ENCODE data around the gene INTS13. TPM values are rescaled to one million over a fixed set of nuclear protein-coding genes. Genes with fewer than 3 reads are reported as not detected.

The INTS13 gene
- total RNA-seq, 1 experiment from 2014 or later = 50.5 TPM

DNA sequence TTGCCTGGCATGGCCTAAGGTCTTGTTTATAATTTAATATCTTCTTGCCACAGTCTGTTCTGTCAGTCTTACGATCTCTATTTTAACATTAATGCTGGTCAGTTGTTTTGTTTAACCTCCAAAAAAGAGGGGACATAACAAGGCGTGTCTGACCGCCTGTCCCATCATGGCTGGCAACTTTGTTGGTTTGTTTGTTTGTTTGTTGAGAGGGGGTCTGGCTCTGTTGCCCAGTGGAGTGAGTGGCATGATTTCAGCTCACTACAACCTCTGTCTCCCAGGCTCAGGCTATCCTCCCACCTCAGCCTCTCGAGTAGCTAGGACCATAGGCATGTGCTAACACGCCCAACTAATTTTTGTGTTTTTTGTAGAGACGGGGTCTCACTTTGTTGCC, 68.7 kb downstream of the INTS13 start:
- ATAC-seq = no peak
- no TSS peak for BruUV-seq (replicated peaks)
- Histone ChIP-seq H3K9me2 (ENCODE audit: insufficient read depth) (no peaks in the 10 kb centered on the region), H3K27ac (ENCODE audit: low read depth, low read length) (no peak overlapping the region), H3K9ac (ENCODE audit: low read length) (no peak overlapping the region), H3K36me3 (ENCODE audit: control insufficient read depth in 1 of 2, insufficient read depth in 2 of 2, low read length in 2 of 2) (no peaks in the 10 kb centered on the region), H3K27me3 (ENCODE audit: insufficient read depth, low read length) (no peaks in the 10 kb centered on the region), H2AFZ (ENCODE audit: low read depth, low read length, poor library complexity, severe bottlenecking) (no peak overlapping the region), H4K20me1 (ENCODE audit: insufficient read depth) (no peaks in the 10 kb centered on the region), H3K9me3 (ENCODE audit: control insufficient read depth in 1 of 2, insufficient read depth in 1 of 2, low read depth in 1 of 2, low read length in 2 of 2) (no peaks in the 10 kb centered on the region), H3K79me2 (ENCODE audit: insufficient read depth, low read length) (no peaks in the 10 kb centered on the region), H3K4me1 (ENCODE audit: control insufficient read depth in 1 of 2, insufficient read depth in 2 of 2, low read length in 2 of 2) (peaks cover 17 to 24% of the 10 kb centered on the region in 2 experiments; a peak in 3 of 4 replicates), H3K4me3 (replicated peaks in 1 of 2; ENCODE audit: low read depth in 1 of 2, low read length in 2 of 2) (no peak overlapping the region), H3K4me2 (ENCODE audit: low read length) (no peak overlapping the region)
- intact Hi-C loops (cut with micrococcal nuclease) = no loop called here
- CTCF ChIA-PET = interaction anchor here (2.7 kb wide), 1 partner anchor 16 kb away, joined by 12 read pairs; no protein-coding TSS in a partner anchor
- RAD21 ChIA-PET (ENCODE audit: low non-redundant PET in 1 of 2, low total read pairs in 2 of 2, uncharacterized antibody in 2 of 2, unreplicated experiment in 2 of 2) = no interaction called here
- no peak for DNase-seq (ENCODE audit: low read depth, low spot score)
- POLR2A ChIA-PET = no interaction called here
- TF ChIP-seq CBX3 (IDR thresholded peaks at IDR 0.05; ENCODE audit: low read depth) (no peak), SRF (IDR thresholded peaks at IDR 0.05; ENCODE audit: low read depth) (no peak), SIN3A (IDR thresholded peaks at IDR 0.05; ENCODE audit: low read depth) (no peak), POLR2A (IDR thresholded peaks at IDR 0.05; ENCODE audit: borderline replicate concordance, extremely low read depth, insufficient read depth, insufficient read length) (no peak), ELF1 (IDR thresholded peaks at IDR 0.05; ENCODE audit: borderline replicate concordance, low read depth) (no peak), SP1 (IDR thresholded peaks at IDR 0.05; ENCODE audit: low read depth) (no peak), EGR1 (IDR thresholded peaks at IDR 0.05; ENCODE audit: low read depth) (no peak), ZFX (IDR thresholded peaks at IDR 0.05) (no peak), EZH2phosphoT487 (IDR thresholded peaks at IDR 0.05; ENCODE audit: borderline replicate concordance) (no peak)
- TF ChIP-seq, protein P1, sequence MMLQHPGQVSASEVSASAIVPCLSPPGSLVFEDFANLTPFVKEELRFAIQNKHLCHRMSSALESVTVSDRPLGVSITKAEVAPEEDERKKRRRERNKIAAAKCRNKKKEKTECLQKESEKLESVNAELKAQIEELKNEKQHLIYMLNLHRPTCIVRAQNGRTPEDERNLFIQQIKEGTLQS (IDR thresholded peaks at IDR 0.05) = no peak
- TF ChIP-seq, protein P2, sequence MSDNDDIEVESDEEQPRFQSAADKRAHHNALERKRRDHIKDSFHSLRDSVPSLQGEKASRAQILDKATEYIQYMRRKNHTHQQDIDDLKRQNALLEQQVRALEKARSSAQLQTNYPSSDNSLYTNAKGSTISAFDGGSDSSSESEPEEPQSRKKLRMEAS (IDR thresholded peaks at IDR 0.05) = no peak

GRCh38 chr12:26868447-26869103, 69.2 kb downstream of the INTS13 start:
- intact Hi-C loops (cut with micrococcal nuclease) = no loop called here
- POLR2A ChIA-PET = no interaction called here
- no peaks in the 10 kb centered on the region for H3K36me3 ChIP-seq (ENCODE audit: control insufficient read depth in 1 of 2, insufficient read depth in 2 of 2, low read length in 2 of 2)
- H3K9me3 ChIP-seq (ENCODE audit: control insufficient read depth in 1 of 2, insufficient read depth in 1 of 2, low read depth in 1 of 2, low read length in 2 of 2) = no peaks in the 10 kb centered on the region
- no peak overlapping the region for H3K4me3 ChIP-seq (replicated peaks in 1 of 2; ENCODE audit: low read depth in 1 of 2, low read length in 2 of 2)
- ATAC-seq = no peak
- peaks cover 17 to 24% of the 10 kb centered on the region in 2 experiments; a peak in 3 of 4 replicates for H3K4me1 ChIP-seq (ENCODE audit: control insufficient read depth in 1 of 2, insufficient read depth in 2 of 2, low read length in 2 of 2)
- no peak overlapping the region for H2AFZ ChIP-seq (ENCODE audit: low read depth, low read length, poor library complexity, severe bottlenecking)
- RAD21 ChIA-PET (ENCODE audit: low non-redundant PET in 1 of 2, low total read pairs in 2 of 2, uncharacterized antibody in 2 of 2, unreplicated experiment in 2 of 2) = no interaction called here
- no peak for DNase-seq (ENCODE audit: low read depth, low spot score)
- H3K27ac ChIP-seq (ENCODE audit: low read depth, low read length) = no peak overlapping the region
- H3K79me2 ChIP-seq (ENCODE audit: insufficient read depth, low read length) = no peaks in the 10 kb centered on the region
- no peak overlapping the region for H3K4me2 ChIP-seq (ENCODE audit: low read length)
- no peaks in the 10 kb centered on the region for H3K9me2 ChIP-seq (ENCODE audit: insufficient read depth)
- CTCF ChIA-PET = interaction anchor here (2.7 kb wide), 1 partner anchor 16 kb away, joined by 12 read pairs; no protein-coding TSS in a partner anchor
- no peaks in the 10 kb centered on the region for H3K27me3 ChIP-seq (ENCODE audit: insufficient read depth, low read length)
- H4K20me1 ChIP-seq (ENCODE audit: insufficient read depth) = no peaks in the 10 kb centered on the region
- H3K9ac ChIP-seq (ENCODE audit: low read length) = no peak overlapping the region
- no TSS peak for BruUV-seq (replicated peaks)
- TF ChIP-seq RAD21 (IDR thresholded peaks at IDR 0.05; ENCODE audit: low read depth) = no peak
- TF ChIP-seq, protein P3, sequence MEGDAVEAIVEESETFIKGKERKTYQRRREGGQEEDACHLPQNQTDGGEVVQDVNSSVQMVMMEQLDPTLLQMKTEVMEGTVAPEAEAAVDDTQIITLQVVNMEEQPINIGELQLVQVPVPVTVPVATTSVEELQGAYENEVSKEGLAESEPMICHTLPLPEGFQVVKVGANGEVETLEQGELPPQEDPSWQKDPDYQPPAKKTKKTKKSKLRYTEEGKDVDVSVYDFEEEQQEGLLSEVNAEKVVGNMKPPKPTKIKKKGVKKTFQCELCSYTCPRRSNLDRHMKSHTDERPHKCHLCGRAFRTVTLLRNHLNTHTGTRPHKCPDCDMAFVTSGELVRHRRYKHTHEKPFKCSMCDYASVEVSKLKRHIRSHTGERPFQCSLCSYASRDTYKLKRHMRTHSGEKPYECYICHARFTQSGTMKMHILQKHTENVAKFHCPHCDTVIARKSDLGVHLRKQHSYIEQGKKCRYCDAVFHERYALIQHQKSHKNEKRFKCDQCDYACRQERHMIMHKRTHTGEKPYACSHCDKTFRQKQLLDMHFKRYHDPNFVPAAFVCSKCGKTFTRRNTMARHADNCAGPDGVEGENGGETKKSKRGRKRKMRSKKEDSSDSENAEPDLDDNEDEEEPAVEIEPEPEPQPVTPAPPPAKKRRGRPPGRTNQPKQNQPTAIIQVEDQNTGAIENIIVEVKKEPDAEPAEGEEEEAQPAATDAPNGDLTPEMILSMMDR (IDR thresholded peaks at IDR 0.05 in 2 of 3, conservative IDR thresholded peaks at IDR 0.05 in 1 of 3; ENCODE audit: borderline replicate concordance in 1 of 3, insufficient read depth in 1 of 3, low read depth in 2 of 3, low read length in 2 of 3) = no peak
- TF ChIP-seq CEBPB (IDR thresholded peaks at IDR 0.05; ENCODE audit: low read depth) = no peak
- no peak for TF ChIP-seq FOSL1 (IDR thresholded peaks at IDR 0.05; ENCODE audit: low read depth)
- TF ChIP-seq, protein P1 (IDR thresholded peaks at IDR 0.05) = no peak
- no peak for TF ChIP-seq EZH2phosphoT487 (IDR thresholded peaks at IDR 0.05; ENCODE audit: borderline replicate concordance)
- no peak for TF ChIP-seq CBX3 (IDR thresholded peaks at IDR 0.05; ENCODE audit: low read depth)
- TF ChIP-seq ZNF274 (IDR thresholded peaks at IDR 0.05; ENCODE audit: low read depth, low read length) = no peak
- no peak for TF ChIP-seq POLR2A (IDR thresholded peaks at IDR 0.05; ENCODE audit: borderline replicate concordance, extremely low read depth, insufficient read depth, insufficient read length)
- TF ChIP-seq POLR2AphosphoS5 (IDR thresholded peaks at IDR 0.05; ENCODE audit: low read depth, low read length) = no peak
- TF ChIP-seq, protein P2 (IDR thresholded peaks at IDR 0.05) = no peak
